ENCODE measurements around the gene HORMAD1. TPM values are rescaled to one million over a fixed set of nuclear protein-coding genes. Genes with fewer than 3 reads are reported as not detected.

Gene HORMAD1
- total and polyA plus RNA-seq, 2 of the 8 experiments (the other 6 are each of a cell fraction or from before 2014, with no cell fraction given), result not detected

GRCh38 chr1:150703427-150703826 lies 17.3 kb downstream of the HORMAD1 start:
- no peak overlapping the region for H3K4me2 ChIP-seq (ENCODE audit: insufficient read depth in 1 of 2, low read depth in 2 of 2, low read length in 2 of 2)
- no peaks in the 10 kb centered on the region for H3K4me1 ChIP-seq (replicated peaks in 1 of 4; ENCODE audit: control insufficient read depth in 3 of 4, insufficient read depth in 4 of 4, low read length in 3 of 4)
- H3K14ac ChIP-seq (ENCODE audit: insufficient read length), result no peak overlapping the region
- no peaks in the 10 kb centered on the region for H4K20me1 ChIP-seq (replicated peaks in 1 of 2; ENCODE audit: control insufficient read depth in 1 of 2, insufficient read depth in 2 of 2, low read length in 2 of 2)
- no peak overlapping the region for H4K91ac ChIP-seq (replicated peaks; ENCODE audit: insufficient read length, low read length)
- H4K5ac ChIP-seq (ENCODE audit: insufficient read length, low read depth, low read length), result no peak overlapping the region
- no peak overlapping the region for H2AK5ac ChIP-seq (ENCODE audit: low read depth, low read length)
- no peaks in the 10 kb centered on the region for H3K79me2 ChIP-seq (ENCODE audit: control insufficient read depth in 1 of 2, insufficient read depth in 2 of 2, low read length in 2 of 2)
- H3K79me1 ChIP-seq (ENCODE audit: low read depth, low read length), result no peaks in the 10 kb centered on the region
- POLR2A ChIA-PET (ENCODE audit: partially characterized antibody), result no interaction called here
- H2BK20ac ChIP-seq (ENCODE audit: low read length), result no peak overlapping the region
- H3K27ac ChIP-seq (ENCODE audit: low read depth, low read length), result no peak overlapping the region
- H2BK15ac ChIP-seq (ENCODE audit: low read length), result no peak overlapping the region
- H3K4ac ChIP-seq (replicated peaks; ENCODE audit: insufficient read length, low read depth, low read length), result no peak overlapping the region
- H3K18ac ChIP-seq (ENCODE audit: extremely low read depth, low read length), result no peak overlapping the region
- no peaks in the 10 kb centered on the region for H3K27me3 ChIP-seq (replicated peaks in 1 of 4; ENCODE audit: control insufficient read depth in 3 of 4, extremely low read depth in 1 of 4, insufficient read depth in 3 of 4, low read length in 3 of 4)
- FAIRE-seq, result no peak
- DNase-seq (ENCODE audit: low read depth in 1 of 2, low spot score in 2 of 2), result no peak
- no peak overlapping the region for H3K9ac ChIP-seq (replicated peaks in 1 of 4; ENCODE audit: extremely low read depth in 1 of 4, low read depth in 3 of 4, low read length in 3 of 4)
- H3K23ac ChIP-seq (ENCODE audit: insufficient read length), result no peak overlapping the region
- H2BK5ac ChIP-seq (ENCODE audit: low read depth, low read length), result no peak overlapping the region
- H3K9me3 ChIP-seq (ENCODE audit: insufficient read depth in 2 of 2, low read depth in 1 of 2, low read length in 1 of 2), result no peaks in the 10 kb centered on the region
- no peak overlapping the region for H2AFZ ChIP-seq (ENCODE audit: low read length)
- no peaks in the 10 kb centered on the region for H3K36me3 ChIP-seq (ENCODE audit: control insufficient read depth in 2 of 4, insufficient read depth in 4 of 4, low read length in 3 of 4)
- H4K8ac ChIP-seq (ENCODE audit: extremely low read depth, insufficient read depth, low read length), result no peak overlapping the region
- H3K56ac ChIP-seq (replicated peaks; ENCODE audit: insufficient read length, low read depth, low read length), result no peak overlapping the region
- no peak overlapping the region for H2BK12ac ChIP-seq (ENCODE audit: low read depth, low read length)
- H3K4me3 ChIP-seq (ENCODE audit: extremely low read depth in 1 of 4, insufficient read depth in 2 of 4, low read depth in 3 of 4, low read length in 4 of 4), result no peak overlapping the region
- H2BK120ac ChIP-seq (replicated peaks; ENCODE audit: low read depth, low read length), result no peak overlapping the region
- TF ChIP-seq YY1 (IDR thresholded peaks at IDR 0.05; ENCODE audit: low read depth, low read length), result no peak
- no peak for TF ChIP-seq GTF2F1 (IDR thresholded peaks at IDR 0.05; ENCODE audit: borderline replicate concordance, low read depth, low read length)
- no peak for TF ChIP-seq SAP30 (IDR thresholded peaks at IDR 0.05; ENCODE audit: insufficient read depth, insufficient replicate concordance, low read length)
- TF ChIP-seq SUZ12 (IDR thresholded peaks at IDR 0.05; ENCODE audit: low read length), result no peak
- no peak for TF ChIP-seq KDM1A (IDR thresholded peaks at IDR 0.05; ENCODE audit: borderline replicate concordance, low read length)
- no peak for TF ChIP-seq KDM5A (IDR thresholded peaks at IDR 0.05; ENCODE audit: low read length)
- TF ChIP-seq SIX5 (IDR thresholded peaks at IDR 0.05; ENCODE audit: low read depth, low read length), result no peak
- TF ChIP-seq KDM4A (IDR thresholded peaks at IDR 0.05; ENCODE audit: low read depth, low read length, severe bottlenecking), result no peak
- TF ChIP-seq SP1 (IDR thresholded peaks at IDR 0.05; ENCODE audit: low read depth, low read length), result no peak
- TF ChIP-seq BACH1 (IDR thresholded peaks at IDR 0.05; ENCODE audit: low read length), result no peak
- CTCF ChIA-PET (ENCODE audit: partially characterized antibody), result interaction anchor here (0.6 to 1.1 kb wide), 3 partner anchors 9 to 425 kb away, joined by 3 read pairs; no protein-coding TSS in a partner anchor
- H3K23me2 ChIP-seq (ENCODE audit: low read depth, low read length), result no peaks in the 10 kb centered on the region

Measured in H1 (cell line).